ENCODE measurements around the gene RIMS4. TPM values are rescaled to one million over a fixed set of nuclear protein-coding genes. Genes with fewer than 3 reads are reported as not detected.

Gene RIMS4
- total and polyA plus RNA-seq, 9 of the 15 experiments (the other 6 are each of a cell fraction or from before 2014, with no cell fraction given), result 0.04 TPM; not detected in 8

- TF ChIP-seq, protein P1, sequence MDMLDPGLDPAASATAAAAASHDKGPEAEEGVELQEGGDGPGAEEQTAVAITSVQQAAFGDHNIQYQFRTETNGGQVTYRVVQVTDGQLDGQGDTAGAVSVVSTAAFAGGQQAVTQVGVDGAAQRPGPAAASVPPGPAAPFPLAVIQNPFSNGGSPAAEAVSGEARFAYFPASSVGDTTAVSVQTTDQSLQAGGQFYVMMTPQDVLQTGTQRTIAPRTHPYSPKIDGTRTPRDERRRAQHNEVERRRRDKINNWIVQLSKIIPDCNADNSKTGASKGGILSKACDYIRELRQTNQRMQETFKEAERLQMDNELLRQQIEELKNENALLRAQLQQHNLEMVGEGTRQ (CRISPR knock-in tag; IDR thresholded peaks at IDR 0.05), result peak; percentile 40
- TF ChIP-seq, protein P2, sequence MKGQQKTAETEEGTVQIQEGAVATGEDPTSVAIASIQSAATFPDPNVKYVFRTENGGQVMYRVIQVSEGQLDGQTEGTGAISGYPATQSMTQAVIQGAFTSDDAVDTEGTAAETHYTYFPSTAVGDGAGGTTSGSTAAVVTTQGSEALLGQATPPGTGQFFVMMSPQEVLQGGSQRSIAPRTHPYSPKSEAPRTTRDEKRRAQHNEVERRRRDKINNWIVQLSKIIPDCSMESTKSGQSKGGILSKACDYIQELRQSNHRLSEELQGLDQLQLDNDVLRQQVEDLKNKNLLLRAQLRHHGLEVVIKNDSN (CRISPR knock-in tag; IDR thresholded peaks at IDR 0.05), result peak; percentile 34; the same call in 1 of the 2 replicates
- TF ChIP-seq CBFA2T2 (conservative IDR thresholded peaks at IDR 0.05) (no peak), PBX2 (CRISPR knock-in tag; IDR thresholded peaks at IDR 0.05; ENCODE audit: low read depth) (no peak), PBX2 (tag; conservative IDR thresholded peaks at IDR 0.05; ENCODE audit: low read depth) (no peak)
These were observed 106.3 kb downstream of the RIMS4 start (continued) for GRCh38 chr20:44703956-44704488.
